ENCODE data around the gene COL6A1.
"Not testable (repeated sequence)": the region's sequence is repeated elsewhere in the genome, so short reads cannot be mapped to it uniquely, and the experiment has no call there.

The COL6A1 gene

DNA sequence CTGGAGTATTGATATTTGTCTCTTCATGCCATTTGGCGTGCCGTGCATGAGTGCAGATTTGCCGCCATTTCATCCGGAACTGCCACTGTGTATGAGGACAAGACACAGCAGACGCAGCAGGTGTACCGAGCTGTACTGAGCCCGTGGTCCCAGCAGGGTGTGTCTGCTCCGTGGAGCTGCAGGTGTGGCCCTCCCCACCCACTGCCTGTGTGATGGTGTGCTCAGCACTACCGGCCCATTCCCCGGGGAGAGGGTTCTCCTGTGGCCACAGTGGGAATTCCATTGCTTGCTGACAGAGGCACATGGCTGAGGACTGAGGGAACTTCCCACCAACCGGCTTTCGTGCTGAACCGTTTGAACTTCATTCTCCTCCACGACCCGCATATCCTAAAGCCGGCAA lies 34.3 kb upstream of the COL6A1 start:
- DNase-seq: no peak

DNA sequence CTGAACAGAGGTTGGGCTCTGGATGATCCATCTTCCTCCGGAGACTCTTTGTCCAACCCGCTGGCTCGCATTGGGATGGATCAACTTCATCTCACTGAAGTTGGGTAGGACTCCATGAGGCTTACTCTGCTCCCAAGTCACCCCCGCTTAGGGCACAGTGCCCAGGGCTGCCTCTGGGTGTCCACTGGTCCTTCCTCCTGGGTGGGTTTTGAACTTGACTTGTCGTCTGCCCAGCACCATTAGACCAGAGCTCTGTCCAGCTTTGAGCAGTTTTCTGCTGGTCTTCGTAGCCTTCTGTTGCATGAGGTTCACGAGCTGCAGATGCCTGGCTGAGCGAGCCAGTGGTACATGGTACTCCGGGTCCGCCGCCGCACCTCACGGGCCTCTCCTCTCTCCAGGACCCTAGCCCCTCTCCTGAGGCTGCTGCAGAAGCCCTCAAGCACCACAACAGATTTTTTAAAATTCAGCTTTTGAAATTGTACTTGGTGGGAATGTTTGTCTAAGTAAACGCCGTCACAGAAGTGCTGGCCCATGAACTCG lies 33.8 kb upstream of the COL6A1 start:
- DNase-seq: no peak

DNA sequence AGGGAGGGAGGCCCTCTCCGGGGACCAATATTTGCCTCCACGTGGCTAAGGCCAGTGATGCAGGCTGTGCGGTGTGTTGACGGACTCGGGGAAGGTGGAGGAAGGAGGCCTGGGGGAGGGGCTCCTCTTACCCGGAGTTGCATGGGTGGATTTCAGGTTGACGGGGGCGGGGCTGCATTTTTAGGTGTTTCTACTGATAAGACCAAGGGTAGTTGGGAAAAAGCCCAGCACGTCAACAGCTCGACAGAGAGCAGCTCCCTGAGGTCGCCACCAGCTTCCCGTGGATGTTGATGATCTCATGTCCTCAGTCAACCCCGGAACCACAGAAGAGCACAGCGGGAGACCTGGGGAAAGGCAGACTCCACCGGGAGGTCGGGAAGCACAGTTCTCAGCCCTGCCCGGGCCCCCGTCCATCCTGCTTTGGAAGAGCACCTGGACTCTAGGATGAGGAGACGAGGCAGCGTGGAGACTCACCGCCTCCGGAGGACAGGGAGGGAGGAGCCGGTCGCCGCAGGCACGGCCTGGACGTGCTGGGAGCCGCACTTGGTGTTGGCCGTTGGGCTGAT lies 32.9 kb upstream of the COL6A1 start:
- DNase-seq: no peak

GRCh38 chr21:45949928-45950739 lies 31.4 kb upstream of the COL6A1 start:
- DNase-seq: no peak

DNA sequence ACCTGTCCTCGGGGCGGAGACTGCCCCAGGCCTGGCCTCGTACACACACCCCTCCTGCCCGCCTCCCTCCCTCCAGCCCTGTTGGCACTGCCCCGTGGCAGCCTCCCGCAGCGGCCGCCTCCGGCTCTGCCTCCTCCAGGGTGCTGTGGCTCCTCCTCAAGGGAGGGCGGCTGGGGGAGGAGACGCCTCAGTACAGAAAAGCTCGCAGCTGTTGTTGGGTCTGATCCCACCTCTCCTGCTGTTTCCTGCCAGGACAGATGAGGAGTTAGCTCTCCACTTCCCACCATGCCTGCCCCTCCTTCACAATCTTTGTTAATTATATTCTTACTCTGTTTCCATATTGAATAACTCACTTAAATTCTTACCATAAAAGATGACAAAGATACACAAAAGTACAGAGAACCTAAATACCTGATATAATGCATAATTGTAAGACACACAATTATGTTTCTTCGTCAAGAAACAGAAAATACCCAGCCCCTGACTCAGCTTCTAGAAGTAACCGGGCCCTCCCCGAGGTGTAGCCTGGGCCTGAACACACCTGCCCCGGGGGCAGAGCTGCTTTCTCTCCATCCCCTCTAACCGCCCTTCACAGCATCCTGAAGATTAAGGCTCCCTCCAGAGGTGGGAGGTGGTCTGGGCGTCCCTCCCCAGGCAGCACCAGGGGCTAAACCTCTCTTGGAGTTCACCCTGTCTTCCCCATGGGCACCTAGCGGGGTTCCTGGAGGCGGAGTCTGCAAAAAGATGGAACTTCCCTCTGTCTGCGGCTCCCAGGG lies 30.6 kb upstream of the COL6A1 start:
- DNase-seq: no peak

- no peak for DNase-seq
These were observed 29.9 kb upstream of the COL6A1 start for GRCh38 chr21:45951676-45952075.

- not testable (repeated sequence) for DNase-seq
These were observed 29.0 kb upstream of the COL6A1 start for GRCh38 chr21:45952527-45952926.

- DNase-seq: no peak
These were observed 28.6 kb upstream of the COL6A1 start for GRCh38 chr21:45952974-45953373.

DNA sequence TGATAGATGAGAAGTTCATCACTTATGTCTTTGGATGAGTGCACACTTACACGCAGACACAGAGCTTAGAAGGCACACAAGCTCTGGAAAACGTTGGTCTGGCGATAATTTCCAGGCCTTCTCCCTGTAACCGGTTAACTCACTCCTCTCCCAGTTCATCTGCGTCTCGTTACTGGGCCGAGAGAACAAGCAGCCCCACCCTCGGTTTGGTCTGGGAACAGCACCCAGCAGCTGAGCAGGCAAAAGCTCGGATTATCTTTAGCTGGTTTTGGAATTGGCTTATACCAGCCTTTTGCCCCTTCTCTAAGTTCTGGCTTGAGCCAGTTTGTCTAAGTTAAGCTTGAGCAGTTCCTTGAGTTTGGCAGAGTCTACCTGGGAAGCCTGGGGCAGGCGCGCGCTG lies 27.3 kb upstream of the COL6A1 start:
- DNase-seq: no peak

DNA sequence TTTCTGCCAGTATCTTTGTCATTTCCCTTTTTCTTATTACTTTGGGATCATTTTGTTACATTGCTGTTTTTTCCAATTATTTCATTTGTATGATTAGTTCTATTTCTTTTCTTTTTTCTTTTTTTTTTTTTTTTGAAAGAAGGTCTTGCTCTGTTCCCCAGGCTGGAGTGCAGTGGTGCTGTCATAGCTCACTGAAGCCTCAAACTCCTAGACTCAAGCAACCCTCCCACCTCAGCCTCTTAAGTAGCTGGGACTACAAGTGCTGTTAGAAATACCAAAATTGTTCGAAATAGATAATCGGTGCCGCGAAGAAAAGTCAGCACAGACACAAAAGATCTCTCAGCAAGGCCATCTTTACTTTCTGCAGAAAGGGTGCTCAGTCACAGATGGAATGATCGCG lies 26.6 kb upstream of the COL6A1 start:
- DNase-seq: no peak

DNA sequence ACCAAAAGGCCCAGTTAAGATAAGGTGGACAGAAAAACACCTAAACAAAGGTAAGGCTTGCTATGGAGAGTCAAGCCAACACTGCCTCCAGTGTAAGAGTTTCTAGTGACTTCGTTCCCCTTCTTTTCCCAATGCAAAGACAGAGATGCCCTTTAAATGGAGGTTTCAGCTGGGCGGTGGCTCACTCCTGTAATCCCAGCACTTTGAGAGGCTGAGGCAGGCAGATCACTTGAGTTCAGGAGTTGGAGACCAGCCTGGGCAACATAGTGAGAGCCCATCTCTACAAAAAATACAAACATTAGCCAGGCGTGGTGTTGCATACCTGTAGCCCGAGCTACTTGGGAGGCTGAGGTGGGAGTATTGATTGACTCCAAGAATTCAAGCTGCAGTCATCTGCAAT lies 24.0 kb upstream of the COL6A1 start:
- no peak for DNase-seq

DNA sequence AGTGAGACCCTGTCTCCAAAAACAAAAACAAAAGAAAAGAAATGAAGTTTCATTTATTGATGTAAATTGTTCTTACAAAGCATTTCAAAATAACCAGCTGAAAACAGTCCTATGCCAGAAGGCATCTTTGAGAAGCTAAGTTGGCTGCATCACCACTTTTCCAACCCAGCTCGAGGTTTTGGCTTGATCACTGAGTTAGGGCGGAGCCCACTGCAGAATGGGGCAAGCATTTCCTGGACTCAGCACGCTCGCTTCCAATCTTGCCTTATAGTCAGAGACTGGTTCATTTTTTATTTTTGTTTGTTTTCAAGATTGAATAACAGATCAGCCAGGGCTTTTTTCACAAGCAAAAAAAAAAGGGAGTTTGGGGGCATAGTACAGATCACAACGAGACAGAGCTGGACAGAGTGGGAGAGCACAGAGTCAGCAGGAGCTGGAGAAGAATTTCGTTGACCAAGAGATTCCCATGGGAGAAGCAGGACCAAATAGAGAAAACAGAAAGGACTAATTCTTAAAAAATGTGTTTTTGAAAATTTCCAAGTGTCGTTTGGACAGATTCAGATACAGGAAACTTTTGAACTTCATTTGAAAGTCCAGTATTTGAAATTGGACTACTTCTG lies 23.5 kb upstream of the COL6A1 start:
- no peak for DNase-seq

DNA sequence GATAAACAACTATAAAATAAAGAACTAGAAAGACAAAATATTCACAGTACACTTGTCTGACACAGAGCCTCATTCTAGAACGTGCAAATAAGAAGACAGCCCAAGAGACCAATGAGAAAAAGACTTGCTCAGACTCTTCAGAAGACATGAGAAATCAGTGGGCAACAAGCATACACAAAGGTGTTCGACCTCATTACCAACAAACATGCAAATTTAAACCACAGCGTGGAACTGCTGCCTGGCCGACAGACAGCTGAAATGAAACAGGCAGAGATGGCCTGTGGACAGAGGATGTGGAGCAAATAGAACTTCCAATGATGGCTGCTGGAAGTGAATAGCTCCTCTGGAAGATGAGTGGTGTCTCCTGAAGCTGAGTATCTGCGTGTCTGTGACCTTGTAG lies 22.4 kb upstream of the COL6A1 start:
- DNase-seq: no peak

DNA sequence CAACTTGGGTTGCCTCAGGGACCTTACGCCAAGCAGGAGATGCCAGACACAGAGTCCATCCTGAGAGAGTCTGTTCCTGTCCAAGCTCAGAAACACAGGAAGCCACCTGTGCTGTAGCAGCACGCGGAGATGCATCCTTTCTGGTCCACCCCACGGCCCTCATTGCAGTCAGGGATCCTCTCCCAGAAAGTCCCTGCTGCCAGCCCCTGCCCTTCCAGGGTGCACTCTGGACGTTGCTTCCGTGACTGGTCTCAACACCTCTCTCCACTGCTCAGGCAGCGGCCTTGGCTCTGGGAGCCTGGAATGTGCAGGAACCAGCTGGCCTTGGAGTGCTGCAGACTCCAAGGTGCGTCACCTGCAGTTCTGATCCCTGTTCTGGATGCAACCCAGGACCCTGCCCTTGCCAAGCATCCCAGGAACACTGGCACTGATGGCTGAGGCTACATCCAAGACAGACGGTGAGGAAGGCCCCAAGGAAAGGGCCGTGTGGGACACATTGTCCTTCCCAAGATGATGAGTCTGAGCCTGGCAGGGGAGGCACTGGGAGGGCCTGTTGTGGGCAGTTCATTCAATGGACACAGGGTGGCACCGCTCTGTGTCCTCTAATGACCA lies 21.7 kb upstream of the COL6A1 start:
- no peak for DNase-seq

- DNase-seq: not testable (repeated sequence)
These were observed 20.2 kb upstream of the COL6A1 start for GRCh38 chr21:45961408-45961807.

GRCh38 chr21:45962531-45963231 lies 18.9 kb upstream of the COL6A1 start:
- DNase-seq: no peak

DNA sequence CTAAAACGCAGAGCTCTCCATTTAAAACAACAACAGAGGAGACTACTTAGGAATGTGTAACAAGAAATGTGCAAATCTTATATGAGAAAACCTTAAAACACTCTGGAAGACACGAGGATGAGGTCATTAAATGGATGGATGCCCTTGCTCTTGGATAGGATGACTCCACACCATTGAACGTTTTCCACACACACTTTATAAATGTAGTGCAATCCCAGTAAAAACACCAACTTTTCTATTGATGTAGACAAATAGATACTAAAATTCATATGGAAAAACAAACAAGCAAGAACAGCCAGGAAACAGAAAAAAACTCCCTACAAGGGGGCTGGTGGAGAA lies 18.4 kb upstream of the COL6A1 start:
- DNase-seq: no peak

GRCh38 chr21:45964649-45965048 lies 16.9 kb upstream of the COL6A1 start:
- no peak for DNase-seq

DNA sequence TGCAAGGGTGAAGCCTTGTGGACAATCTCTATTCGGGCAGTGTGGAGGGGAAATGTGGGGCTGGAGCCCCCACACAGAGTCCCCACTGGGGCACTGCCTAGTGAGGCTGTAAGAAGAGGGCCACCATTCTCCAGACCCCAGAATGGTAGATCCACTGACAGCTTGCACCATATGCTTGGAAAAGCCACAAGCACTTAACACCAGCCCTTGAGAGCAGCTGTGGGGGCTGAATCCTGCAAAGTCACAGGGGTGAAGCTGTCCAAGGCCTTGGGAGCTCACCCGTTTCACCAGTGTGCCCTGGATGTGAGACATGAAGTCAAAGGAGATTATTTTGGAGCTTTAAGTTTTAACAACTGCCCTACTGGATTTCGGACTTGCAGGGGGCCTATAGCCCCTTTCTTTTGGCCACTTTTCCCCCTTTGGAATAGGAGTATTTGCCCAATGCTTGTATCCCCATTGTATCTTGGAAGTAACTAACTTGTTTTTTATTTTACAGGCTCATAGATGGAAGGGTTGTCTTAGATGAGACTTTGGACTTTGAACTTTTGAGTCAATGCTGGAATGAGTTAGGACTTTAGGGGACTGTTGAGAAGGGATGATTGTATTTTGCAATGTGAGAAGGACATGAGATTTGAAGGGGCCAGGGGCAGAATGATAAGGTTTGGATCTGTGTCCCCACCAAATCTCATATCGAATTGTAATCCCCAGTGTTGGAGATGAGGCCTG lies 16.3 kb upstream of the COL6A1 start:
- no peak for DNase-seq

- DNase-seq: no peak
These were observed 14.7 kb upstream of the COL6A1 start for GRCh38 chr21:45966791-45967394.
